ENCODE results near the gene PCNX3.

Gene PCNX3

DNA sequence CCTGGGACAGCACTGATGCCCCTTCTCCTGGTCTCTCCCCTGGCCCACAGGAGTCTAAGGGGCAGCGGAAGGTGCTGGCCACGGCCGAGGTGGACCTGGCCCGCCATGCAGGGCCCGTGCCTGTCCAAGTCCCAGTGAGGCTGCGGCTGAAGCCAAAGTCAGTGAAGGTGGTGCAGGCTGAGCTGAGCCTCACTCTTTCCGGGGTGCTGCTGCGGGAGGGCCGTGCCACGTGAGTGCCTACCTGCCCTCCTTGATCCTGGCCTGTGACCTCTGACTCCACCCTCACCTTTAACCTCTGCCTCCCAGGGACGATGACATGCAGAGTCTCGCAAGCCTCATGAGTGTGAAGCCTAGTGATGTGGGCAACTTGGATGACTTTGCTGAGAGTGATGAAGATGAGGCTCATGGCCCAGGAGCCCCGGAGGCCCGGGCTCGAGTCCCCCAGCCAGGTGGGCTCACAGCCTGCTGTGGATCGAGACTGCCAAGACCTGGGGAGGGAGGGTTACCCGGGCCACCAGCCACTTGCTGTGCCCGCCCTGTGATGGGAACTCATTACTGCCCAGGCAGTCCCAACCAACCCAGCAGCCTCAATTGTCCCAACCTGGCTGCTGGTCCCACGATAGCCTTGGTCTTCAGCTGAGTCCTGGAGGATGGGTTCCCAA, 35.4 kb upstream of the PCNX3 start:
- no peak for DNase-seq (ENCODE audit: low read depth in 2 of 2)

DNA sequence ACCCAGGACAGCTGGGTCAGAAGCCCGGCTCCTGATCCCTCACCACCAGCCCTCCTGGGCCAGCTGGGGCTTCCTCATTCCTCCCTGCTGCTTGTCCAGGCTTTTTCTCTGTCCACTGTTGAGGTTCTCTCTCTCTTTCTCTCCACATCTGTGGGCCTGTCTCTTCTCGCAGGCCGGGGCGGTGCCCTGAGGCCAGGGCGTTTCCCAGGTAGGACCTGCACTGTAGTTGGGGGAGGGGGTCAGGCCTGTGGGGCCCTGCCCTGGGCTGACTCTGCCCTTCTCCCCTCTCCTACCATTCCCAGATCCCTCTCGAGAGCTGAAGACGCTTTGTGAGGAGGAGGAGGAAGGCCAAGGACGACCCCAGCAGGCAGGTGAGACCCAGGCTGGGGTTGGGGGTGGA, 34.8 kb upstream of the PCNX3 start:
- no peak for DNase-seq (ENCODE audit: low read depth in 2 of 2)

DNA sequence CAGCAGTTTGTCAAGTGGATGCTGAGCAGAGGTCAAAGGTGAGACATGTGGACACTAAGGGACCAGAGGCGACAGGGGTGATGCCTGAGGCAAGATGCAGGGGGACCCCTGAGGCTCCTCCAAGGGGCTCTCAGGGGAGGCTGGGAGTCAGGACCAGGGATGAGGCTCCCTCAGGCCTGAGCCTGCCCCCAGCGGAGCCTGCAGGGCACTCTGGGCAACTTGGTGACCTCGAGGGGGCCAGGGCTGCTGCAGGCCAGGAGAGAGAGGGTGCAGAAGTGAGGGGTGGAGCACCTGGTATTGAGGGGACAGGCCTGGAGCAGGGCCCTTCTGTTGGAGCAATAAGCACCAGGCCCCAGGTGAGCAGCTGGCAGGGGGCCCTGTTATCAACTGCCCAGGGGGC, 33.6 kb upstream of the PCNX3 start:
- no peak for DNase-seq (ENCODE audit: low read depth in 2 of 2)

DNA sequence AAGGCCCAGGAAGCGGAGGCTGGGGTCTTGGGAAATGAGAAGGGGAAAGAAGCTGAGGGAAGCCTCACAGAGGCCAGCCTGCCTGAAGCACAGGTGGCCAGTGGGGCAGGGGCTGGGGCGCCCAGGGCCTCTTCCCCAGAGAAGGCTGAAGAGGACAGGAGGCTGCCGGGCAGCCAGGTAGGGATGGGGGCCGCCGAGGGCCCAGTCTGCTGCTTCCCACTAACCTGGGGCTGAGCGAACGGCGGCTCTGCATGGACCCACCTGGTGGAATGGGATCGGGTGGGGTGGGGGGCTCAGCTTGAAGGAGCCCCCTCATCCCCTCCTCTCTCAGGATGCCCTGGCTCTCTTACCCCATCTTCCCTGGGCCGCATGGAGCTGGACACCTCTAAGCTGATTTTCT, 32.0 kb upstream of the PCNX3 start:
- DNase-seq (ENCODE audit: low read depth in 2 of 2) = no peak

DNA sequence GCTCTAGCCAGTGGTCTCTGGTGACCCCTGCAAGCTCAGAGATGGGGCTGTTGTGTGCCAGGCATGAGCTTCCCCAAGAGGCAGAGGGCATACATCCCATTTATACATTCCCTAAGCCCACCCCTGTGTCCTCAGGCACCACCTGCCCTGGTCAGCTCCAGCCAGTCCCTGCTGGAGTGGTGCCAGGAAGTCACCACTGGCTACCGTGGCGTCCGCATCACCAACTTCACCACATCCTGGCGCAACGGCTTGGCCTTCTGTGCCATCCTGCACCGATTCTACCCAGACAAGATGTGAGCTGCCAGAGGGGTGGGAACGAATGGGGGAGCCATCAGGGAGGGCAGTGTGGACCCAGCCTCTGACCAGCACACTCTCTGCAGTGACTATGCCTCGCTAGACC, 31.5 kb upstream of the PCNX3 start:
- DNase-seq (ENCODE audit: low read depth in 2 of 2) = no peak

DNA sequence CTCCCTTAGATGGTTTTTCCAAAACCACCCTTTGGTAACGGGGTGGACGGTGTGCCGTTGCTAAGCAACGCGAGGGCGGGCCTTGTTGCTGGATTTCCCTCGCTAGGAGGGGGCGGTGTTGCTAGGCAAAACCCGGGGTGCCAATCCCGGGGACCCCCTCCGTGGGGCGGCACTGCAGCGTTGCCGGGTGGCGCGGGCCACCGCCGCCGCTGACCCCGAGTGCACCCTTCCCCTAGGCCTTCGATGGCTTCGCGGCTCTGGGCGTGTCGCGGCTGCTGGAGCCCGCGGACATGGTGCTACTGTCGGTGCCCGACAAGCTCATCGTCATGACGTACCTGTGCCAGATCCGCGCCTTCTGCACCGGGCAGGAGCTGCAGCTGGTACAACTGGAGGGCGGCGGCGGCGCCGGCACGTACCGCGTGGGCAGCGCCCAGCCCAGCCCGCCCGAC, 30.8 kb upstream of the PCNX3 start:
- DNase-seq (ENCODE audit: low read depth in 2 of 2) = no peak

DNA sequence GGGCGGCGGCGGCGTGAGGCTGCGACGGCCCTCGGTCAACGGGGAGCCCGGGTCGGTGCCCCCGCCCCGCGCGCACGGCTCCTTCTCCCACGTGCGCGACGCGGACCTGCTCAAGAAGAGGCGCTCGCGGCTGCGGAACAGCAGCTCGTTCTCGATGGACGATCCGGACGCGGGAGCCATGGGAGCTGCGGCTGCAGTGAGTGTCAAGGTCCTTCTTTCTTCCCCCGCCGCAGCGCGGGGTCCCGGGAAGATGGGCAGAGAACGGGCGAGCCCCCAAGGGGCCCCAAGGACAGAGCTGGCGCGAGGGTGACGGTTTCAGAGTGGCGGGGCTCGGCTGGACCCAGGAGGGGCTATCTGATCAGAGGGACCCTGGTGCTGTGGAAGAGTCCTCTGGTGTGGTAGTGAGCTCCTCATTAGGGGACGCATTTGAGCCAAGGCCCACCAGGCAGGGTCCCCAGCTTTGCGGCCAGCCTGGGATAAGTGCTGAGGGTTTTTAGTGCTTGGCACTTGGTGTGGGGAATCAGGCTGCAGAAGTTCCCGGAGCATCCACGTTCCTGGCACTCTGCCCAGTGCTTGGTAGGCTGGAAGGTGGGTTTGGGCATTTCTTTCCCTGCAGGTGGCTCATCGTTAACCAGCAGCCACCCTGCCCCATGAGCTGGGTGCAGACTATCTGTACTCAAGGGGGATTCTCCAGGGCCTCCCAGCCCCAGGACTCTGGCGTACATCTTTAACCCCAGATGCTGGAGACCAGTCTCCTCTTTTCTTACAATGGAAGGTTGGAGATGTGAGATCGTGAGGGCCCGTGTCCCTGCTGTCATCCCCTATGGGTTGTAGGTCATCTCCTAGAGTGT, 30.0 kb upstream of the PCNX3 start:
- no peak for DNase-seq (ENCODE audit: low read depth in 2 of 2)

DNA sequence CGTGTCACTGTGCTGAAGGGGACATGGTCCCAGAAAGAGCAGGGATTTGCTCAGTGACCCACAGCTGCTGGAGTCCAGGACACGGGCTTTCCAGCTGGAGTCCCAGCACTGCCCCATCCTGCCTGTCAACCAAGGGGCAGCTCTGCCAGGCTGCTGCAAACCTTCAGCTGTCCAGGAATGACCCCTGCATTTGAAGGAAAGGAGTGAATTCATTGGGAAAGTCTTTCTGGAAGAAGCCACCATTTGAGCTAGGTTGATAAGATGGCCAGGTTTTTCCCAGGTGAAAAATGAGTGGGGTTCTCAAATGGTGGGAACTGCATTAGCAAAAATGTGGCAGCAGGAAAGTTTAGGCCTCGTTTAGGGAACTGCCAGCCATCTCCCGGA, 29.3 kb upstream of the PCNX3 start:
- no peak for DNase-seq (ENCODE audit: low read depth in 2 of 2)

DNA sequence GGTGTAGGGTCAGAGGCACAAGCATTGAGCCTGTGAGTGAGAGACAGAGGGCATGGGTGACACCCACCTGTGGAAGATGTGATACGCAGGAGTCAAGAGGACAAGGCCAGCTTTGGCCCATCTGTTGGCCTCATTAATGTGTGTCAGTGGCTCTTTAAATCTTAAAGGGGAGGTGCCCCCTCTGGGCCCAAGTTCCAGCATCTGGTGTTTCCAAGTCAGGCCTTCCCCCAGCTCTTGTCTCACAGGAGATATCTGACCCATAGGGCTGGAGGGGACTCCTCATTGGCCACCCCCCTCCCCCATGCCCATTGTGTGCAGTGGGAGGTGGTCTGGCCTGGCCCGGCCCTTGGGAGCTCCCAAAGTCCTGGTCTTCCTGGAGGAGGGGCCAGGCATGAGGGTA, 28.9 kb upstream of the PCNX3 start:
- no peak for DNase-seq (ENCODE audit: low read depth in 2 of 2)

DNA sequence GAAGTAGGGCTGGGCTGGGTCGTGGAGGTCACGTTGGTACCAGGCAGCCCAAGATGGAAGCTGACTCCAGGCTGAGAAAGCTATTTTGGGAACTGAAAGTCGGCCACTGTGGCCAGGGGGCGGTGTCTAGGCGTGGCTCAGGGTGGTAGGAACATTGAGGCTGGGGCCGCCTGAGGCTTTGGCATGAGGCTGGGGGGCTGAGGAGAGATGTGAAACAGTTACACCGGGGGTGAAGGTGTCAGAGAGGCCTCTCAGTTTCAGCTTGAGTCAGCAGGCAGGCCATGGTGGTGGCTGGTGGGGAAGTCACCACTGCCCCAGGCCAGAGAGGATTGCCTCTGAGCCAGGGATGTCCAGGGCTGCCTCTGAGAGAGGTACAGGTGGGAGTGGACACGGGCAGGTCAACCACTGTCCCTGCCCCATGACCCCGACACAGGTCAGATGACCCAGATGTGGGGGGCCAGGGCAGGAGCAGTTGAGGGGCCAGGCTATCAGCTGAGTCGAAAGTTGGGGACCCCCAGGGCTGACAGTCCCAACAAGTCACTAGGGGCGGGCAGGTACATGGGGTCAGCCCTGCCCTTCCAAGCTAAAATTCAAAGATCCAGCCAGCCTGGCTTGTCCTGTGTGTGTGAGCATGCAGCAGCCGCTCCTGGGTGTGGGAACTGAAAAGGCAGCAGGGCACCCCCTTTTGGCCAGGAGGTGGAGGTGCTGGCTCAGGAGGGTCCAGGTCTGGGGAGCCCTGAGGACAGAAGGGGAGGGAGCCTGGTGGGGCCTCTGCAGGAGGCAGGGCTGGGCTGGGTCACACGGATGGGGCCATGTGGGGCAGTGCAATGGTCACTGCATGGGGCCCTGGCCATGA, 27.1 kb upstream of the PCNX3 start:
- peak; percentile 55 to 74 for DNase-seq (ENCODE audit: low read depth in 2 of 2)

DNA sequence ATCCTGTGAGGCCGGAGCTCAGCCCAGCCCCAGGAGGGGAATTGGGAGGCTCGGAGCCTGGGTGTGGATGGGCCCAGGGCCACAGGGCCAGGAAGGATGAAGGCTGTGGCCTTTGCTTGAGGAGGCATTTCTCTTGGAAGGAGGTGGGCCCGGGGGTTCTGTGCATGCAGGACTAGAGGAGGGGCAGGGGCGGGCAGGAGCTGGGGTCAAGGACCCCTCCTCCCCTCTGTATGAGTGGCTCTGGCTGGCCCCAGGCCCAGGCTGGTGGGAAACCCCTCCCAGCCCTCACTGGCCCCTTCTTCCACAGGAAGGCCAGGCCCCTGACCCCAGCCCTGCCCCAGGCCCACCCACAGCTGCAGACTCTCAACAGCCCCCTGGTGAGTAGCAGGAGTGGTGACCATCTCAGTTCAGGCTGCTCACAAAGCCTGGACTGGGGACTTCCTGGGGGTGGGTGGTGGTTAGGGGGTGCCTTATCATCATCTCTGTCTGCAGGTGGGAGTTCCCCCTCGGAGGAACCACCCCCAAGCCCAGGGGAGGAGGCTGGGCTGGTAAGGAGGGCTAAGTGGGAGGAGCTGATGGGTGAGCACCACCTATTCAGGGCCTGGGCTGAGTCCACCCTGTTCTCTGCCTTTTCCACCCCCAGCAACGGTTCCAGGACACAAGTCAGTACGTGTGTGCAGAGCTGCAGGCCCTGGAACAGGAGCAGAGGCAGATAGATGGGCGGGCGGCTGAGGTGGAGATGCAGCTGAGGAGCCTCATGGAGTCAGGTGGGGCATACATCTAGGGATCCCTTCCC, 25.9 kb upstream of the PCNX3 start:
- DNase-seq (ENCODE audit: low read depth in 2 of 2) = no peak

DNA sequence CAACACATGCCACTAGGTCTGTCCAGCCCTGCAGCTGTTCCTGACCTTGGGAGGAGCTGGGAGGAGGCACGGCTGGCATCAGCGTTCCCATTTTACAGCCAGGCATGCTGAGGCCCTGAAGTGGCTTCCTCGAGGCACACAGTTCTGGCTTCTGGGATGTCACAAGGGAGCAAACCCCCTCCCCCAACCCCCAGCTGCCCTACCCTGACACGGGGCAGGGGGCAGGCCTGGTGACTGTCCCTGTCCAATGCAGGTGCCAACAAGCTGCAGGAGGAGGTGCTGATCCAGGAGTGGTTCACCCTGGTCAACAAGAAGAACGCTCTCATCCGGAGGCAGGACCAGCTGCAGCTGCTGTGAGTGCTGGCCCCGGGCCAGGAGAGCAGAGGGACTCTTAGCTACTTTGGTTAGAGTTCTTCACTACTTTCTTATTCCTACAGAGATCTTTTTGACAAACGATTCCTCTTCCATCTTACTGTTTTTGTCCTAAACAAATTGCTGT, 25.3 kb upstream of the PCNX3 start:
- DNase-seq (ENCODE audit: low read depth in 2 of 2) = no peak

DNA sequence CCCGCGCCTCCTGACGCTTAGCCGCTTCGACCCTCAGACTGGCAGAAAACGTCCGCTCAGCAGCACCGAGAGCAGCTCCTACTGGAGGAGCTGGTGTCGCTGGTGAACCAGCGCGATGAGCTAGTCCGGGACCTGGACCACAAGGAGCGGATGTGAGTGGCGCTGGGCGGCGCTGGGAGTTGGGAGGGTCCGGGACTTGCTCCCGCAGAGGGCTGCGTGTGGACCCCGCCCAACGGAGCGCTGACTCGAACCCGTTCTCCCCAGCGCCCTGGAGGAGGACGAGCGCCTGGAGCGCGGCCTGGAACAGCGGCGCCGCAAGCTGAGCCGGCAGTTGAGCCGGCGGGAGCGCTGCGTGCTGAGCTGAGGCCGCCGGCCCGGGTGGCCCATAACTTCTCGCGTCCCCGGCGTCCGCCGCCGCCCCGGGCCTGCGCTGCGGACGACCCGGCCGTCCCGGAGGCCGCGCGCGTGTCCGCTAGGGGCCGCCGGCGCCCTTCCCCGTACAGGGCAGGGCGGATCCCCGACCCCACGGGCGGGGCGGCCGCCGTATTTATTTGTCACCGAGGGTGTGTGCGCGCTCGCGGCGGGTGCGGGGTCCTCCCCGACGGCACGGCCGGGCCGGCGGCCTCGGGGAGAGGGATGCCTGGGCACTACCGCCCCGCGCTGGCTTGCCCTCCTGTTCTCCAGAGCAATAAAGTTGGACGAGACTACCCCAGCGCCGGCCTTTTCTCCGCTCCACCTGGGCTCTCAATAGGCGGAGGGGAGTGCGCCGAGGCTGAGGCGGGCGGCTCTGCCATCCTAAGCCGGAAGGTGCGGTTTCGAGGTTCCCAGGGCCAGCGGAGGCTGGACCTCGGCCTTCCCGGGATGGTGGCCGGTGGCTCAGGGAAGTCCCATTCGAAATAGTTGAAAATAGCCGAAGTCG, 23.4 kb upstream of the PCNX3 start:
- DNase-seq (ENCODE audit: low read depth in 2 of 2) = no peak

DNA sequence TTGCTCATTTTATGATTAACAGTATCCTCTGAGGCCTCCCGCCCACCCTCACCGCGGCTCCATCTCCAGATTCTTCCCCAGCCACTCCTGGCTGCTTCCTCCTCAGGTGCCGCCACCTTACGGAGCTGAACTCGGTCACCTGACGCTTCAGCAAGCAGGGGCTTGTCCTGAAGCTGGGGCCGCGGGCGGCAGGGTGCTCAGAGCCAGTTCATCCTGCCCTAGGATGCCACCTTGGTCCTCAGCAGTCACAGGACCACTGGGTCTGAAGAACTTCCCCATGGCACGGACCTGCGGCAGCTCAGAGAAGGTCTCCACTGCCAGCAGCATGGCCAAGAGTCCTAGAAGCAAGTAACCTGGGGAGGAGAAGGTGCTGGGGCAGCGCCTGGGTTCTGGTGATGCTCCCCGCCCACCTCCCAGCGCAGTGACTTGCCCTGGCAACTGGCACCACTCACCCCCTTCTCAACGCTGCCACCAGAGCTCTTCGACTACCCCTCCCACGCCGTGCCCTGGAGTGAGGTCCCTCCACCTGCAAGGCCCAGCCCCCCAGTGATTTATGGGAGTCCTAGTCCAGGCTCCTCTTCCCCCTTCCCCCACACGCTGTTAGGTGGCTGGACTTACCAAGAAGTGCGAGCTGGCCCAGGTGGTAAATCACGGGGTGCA, 22.6 kb upstream of the PCNX3 start:
- no peak for DNase-seq (ENCODE audit: low read depth in 2 of 2)

DNA sequence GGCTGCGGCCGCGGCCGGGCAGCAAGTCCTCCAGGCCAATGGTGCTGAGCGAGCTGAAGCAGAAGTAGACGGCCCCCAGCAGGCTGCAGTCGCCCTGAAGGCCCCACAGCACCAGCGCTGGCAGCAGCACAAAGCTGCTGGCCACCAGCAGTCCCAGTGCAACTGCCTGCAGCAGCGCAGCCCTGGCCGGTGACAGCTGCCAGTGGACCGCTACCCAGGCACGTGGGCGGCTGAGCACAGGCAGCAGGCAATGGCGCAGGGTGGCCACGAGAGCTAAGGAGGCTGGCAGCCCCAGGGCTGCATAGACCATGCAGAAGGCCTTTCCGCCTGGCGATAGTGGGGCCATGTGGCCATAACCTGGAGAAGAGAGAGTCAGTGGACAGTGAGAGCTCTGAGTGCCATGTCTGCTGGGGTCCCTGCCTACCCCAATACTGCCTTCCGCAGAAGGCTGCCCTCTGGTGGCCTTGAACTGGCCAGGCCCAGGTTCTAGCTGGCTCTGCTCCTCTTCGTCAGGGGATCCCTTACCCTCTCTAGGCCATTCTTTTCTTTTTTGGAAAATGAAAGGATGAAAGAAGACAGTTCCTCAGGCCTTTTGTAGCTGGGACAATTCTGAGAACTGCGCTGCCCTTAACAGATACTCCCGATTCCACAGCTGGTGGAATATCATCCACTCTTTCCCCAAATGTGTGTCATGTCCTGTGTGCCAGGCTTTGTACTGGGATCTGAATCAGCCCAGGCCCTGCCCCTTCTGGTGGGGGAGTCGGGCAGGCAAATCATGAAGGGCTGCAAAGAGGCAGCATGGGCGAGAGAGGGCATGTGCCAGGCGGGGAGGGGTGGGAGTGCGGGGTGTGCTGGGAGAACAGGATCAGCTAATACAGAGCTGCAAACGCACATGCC, 21.8 kb upstream of the PCNX3 start:
- no peak for DNase-seq (ENCODE audit: low read depth in 2 of 2)

DNA sequence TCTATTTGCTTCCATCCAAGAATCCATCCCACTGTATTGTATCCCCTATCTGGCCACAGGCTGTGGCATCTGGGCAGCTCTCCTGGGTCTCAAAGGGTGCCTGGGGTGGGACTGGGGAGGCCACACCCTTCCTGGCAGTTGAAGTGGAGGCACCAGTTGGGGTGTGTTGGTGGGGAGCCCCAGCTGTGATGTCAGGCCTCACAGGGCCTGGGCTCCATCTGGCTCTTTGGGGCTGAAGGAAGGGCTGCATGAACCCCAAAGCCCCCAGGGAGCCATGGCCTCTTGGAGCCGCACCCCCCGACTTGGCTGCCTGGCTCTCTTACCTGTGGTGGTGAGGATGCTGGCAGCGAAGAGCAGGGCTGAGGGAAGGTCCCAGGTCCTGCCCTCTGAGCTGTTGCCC, 20.4 kb upstream of the PCNX3 start:
- DNase-seq (ENCODE audit: low read depth in 2 of 2) = no peak

DNA sequence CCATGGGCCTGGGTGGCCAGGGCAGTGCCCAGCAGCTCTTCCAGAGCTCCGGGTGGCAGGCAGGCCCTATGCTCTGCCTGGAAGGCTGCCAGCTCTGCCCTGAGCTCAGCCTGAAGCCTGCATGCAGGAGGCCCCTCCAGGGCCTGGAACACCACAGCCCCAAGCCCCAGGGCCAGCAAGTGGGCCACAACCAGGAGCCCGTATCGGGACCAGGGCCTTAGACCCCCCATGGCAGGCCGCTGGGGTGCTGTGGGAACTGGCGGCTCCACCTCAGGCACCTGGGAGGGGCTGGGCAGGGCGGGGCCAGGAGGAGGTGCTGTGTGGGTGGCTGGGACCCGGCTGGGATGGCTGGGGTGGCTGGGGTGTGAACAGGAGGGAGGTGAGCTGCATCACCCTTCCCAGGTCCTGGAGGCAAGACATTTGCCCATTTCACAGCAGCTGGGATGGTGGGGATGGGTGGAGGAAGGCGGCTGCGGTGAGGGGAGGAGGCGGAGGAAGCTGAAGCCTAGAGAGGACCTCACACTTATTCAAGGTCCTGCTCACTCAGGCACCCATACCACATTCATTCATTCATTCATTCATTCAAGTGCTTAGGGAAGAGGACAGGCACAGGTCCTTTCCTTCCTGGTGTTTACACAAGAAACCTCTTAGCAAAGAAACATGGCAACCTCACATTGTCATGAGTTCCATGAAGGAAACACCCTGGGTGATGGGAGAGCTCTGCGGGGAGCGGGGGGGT, 19.9 kb upstream of the PCNX3 start, which contains the start of gene KCNK7:
Gene KCNK7, minus strand, starts transcription at position 258 of the 739 bp plus-strand sequence. Its CDS starts 28 bp downstream, at position 230.
- DNase-seq (ENCODE audit: low read depth in 2 of 2) = no peak

DNA sequence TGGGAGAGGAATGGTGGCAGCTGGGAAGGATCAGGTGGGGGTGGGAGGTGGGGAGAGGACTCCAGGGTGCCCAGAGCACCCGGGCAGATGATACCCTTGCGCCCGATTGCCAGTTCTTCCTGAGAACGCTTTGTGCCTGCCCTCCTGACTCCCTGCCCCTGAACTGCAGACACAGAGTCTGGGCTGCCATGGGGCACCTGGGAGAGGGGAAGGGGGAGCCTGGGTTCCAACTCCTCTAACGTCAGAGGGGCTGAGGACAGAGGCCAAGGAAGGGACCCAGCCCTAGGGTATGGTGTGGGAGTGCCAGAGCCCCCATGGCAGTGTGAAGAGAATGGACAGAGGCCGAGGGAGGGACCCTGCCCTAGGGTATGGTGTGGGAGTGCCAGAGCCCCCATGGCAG, 19.1 kb upstream of the PCNX3 start:
- DNase-seq (ENCODE audit: low read depth in 2 of 2) = no peak

Measured in stimulated activated CD4-positive, alpha-beta T cell treated with anti-CD3 and anti-CD28 coated beads, Interleukin-12 subunit alpha, Interleukin-12 subunit beta, amount 100 ng/mL, for 24 hours (primary cell).